A549 (cell line): Measurements from ENCODE around the gene ITPR3. TPM values are rescaled to one million over a fixed set of nuclear protein-coding genes. Genes with fewer than 3 reads are reported as not detected.

Experiments used
- ATAC-seq, 2 experiments: fragments of 200-7000 bp in 1 of 2; fragments of >200 bp in 1 of 2; cut with Nextera tagmentation in 1 of 2; cut with Tn5 transposase in 1 of 2; 3 replicates each; pipeline versions ENCODE4 v1.8.0 to v1.9.1; 2018 to 2020; ENCODE audit warnings: mild to moderate bottlenecking in 1 of 2, moderate library complexity in 1 of 2
- CTCF ChIA-PET: fragments of 300-600 bp; sonication (Branson Sonifier 250); formaldehyde crosslinking; extraction: SDS; loops from one replicate; lab custom pipeline; 2021; ENCODE audit warnings: antibody characterized with exemption, inconsistent platforms; lab: Yijun Ruan, JAX
- POLR2A ChIA-PET: fragments of 350-600 bp; formaldehyde crosslinking; extraction: SDS; loops from one replicate; lab custom pipeline; 2021; ENCODE audit warnings: antibody characterized with exemption, inconsistent platforms; lab: Yijun Ruan, JAX
- DNase-seq, 2 experiments: peaks; one replicate each; pipeline versions ENCODE4 v3.0.0 to v3.0.0-alpha.2; 2011 to 2016; ENCODE audit warnings: low read depth in 1 of 2, low spot score in 1 of 2
- FAIRE-seq: peaks from 2 replicates; lab custom pipeline; 2011; peaks lifted over from hg19 to GRCh38; lab: Jason Lieb, UNC
- H3K27ac ChIP-seq, 2 experiments: fragments of >200 bp; sonication (Bioruptor Twin); formaldehyde crosslinking; 3 replicates each; pipeline ENCODE4 v1.5.1; 2016 to 2017
- H3K4me1 ChIP-seq: fragments of >200 bp; sonication (Bioruptor Twin); formaldehyde crosslinking; 3 replicates; pipeline ENCODE4 v1.6.1; 2016
- H3K4me2 ChIP-seq: fragments of >200 bp; sonication (Bioruptor Twin); formaldehyde crosslinking; 3 replicates; pipeline ENCODE4 v1.6.1; 2016
- H3K4me3 ChIP-seq: fragments of >200 bp; sonication (Bioruptor Twin); formaldehyde crosslinking; 3 replicates; pipeline ENCODE4 v1.5.1; 2016
- H3K9me3 ChIP-seq: fragments of >200 bp; sonication (Bioruptor Twin); formaldehyde crosslinking; 3 replicates; pipeline ENCODE4 v1.6.1; 2016
- CEBPB ChIP-seq, 2 experiments: fragments of >200 bp in 1 of 2; sonication (Bioruptor Twin) in 1 of 2; formaldehyde crosslinking in 1 of 2; IDR thresholded peaks; 2 replicates each; pipeline ENCODE4 v1.6.1; 2012 to 2016
- CTCF ChIP-seq: fragments of >200 bp; sonication (Bioruptor Twin); formaldehyde crosslinking; IDR thresholded peaks from 3 replicates; pipeline ENCODE4 v1.5.1; 2016
- EHMT2 ChIP-seq: fragments of 200-600 bp; sonication (generic); IDR thresholded peaks from 2 replicates; pipeline ENCODE4 v1.6.1; 2016; ENCODE audit warnings: antibody characterized with exemption, low read depth, mild to moderate bottlenecking, moderate library complexity
- EP300 ChIP-seq, 2 experiments: fragments of >200 bp; sonication (Bioruptor Twin); formaldehyde crosslinking; IDR thresholded peaks; 2 replicates in 1 of 2; 3 replicates in 1 of 2; pipeline ENCODE4 v1.6.1; 2016 to 2017
- FOSB ChIP-seq: fragments of 250-450 bp; sonication (Bioruptor Pico); IDR thresholded peaks from 2 replicates; pipeline ENCODE4 v1.5.0; 2020; ENCODE audit warnings: mild to moderate bottlenecking, moderate library complexity
- FOSL2 ChIP-seq, 2 experiments: fragments of 450-650 bp in 1 of 2; fragments of >200 bp in 1 of 2; sonication (Bioruptor Twin) in 1 of 2; formaldehyde crosslinking; IDR thresholded peaks; 2 replicates each; pipeline versions ENCODE4 v1.5.0 to v1.6.1; 2016 to 2020; ENCODE audit warnings: mild to moderate bottlenecking in 1 of 2, moderate library complexity in 1 of 2
- HDAC2 ChIP-seq: fragments of 200-600 bp; sonication (generic); IDR thresholded peaks from 2 replicates; pipeline ENCODE4 v1.6.1; 2016
- HOXB13 ChIP-seq: fragments of 250-450 bp; sonication (Bioruptor Pico); IDR thresholded peaks from 2 replicates; pipeline ENCODE4 v1.5.0; 2020; ENCODE audit warnings: low read depth, mild to moderate bottlenecking, moderate library complexity
- JUN ChIP-seq, 2 experiments: fragments of >200 bp; sonication (Bioruptor Twin); formaldehyde crosslinking; IDR thresholded peaks; 2 replicates in 1 of 2; 3 replicates in 1 of 2; pipeline ENCODE4 v1.6.1; 2016 to 2017
- JUNB ChIP-seq: fragments of >200 bp; sonication (Bioruptor Twin); formaldehyde crosslinking; IDR thresholded peaks from 2 replicates; pipeline ENCODE4 v1.6.1; 2016
- KDM1A ChIP-seq: fragments of 200-600 bp; sonication (generic); IDR thresholded peaks from 2 replicates; pipeline ENCODE4 v1.6.1; 2016; ENCODE audit warnings: low read depth, mild to moderate bottlenecking
- MAFK ChIP-seq: fragments of 450-650 bp; IDR thresholded peaks from 2 replicates; pipeline ENCODE4 v1.6.1; 2014; ENCODE audit not compliant: partially characterized antibody
- MAX ChIP-seq: IDR thresholded peaks from 2 replicates; pipeline ENCODE4 v1.6.1; 2012
- MAZ ChIP-seq: fragments of 150-350 bp; IDR thresholded peaks from 2 replicates; pipeline ENCODE4 v1.6.1; 2014; ENCODE audit warnings: antibody characterized with exemption, low read depth, low read length, borderline replicate concordance
- NR3C1 ChIP-seq: fragments of >200 bp; sonication (Bioruptor Twin); formaldehyde crosslinking; IDR thresholded peaks from 3 replicates; pipeline ENCODE4 v1.6.1; 2017
- PBX3 ChIP-seq: IDR thresholded peaks from 2 replicates; pipeline ENCODE4 v1.6.1; 2012
- POLR2A ChIP-seq: IDR thresholded peaks from 2 replicates; pipeline ENCODE4 v1.6.1; 2012; ENCODE audit warnings: mild to moderate bottlenecking, low read length
- RARB ChIP-seq: fragments of 250-450 bp; sonication (Bioruptor Pico); IDR thresholded peaks from 2 replicates; pipeline ENCODE4 v1.8.0; 2021; ENCODE audit warnings: mild to moderate bottlenecking, moderate library complexity
- REST ChIP-seq: fragments of 200-600 bp; sonication (generic); IDR thresholded peaks from 2 replicates; pipeline ENCODE4 v1.6.1; 2016; ENCODE audit warnings: antibody characterized with exemption, mild to moderate bottlenecking, moderate library complexity
- RNF2 ChIP-seq: fragments of 200-600 bp; sonication (generic); IDR thresholded peaks from 2 replicates; pipeline ENCODE4 v1.6.1; 2016; ENCODE audit warnings: low read depth, mild to moderate bottlenecking, antibody characterized with exemption, moderate library complexity, borderline replicate concordance
- ZFP36 ChIP-seq: fragments of 450-650 bp; IDR thresholded peaks from 2 replicates; pipeline ENCODE4 v1.6.1; 2014; ENCODE audit warnings: borderline replicate concordance; ENCODE audit not compliant: partially characterized antibody
- ZNF302 ChIP-seq: fragments of 250-450 bp; sonication (Bioruptor Pico); IDR thresholded peaks from 2 replicates; pipeline ENCODE4 v1.9.0; 2021; ENCODE audit warnings: inconsistent platforms, mild to moderate bottlenecking, moderate library complexity
- ZSCAN20 ChIP-seq: fragments of 250-450 bp; sonication (Bioruptor Pico); IDR thresholded peaks from 2 replicates; pipeline ENCODE4 v1.8.0; 2022; ENCODE audit warnings: mild to moderate bottlenecking, moderate library complexity
- WGBS: methylation state at CpG from one replicate; pipeline ENCODE4 v1.1.6; 2017; ENCODE audit errors: missing lambda C conversion rate; 5-methylcytosine and 5-hydroxymethylcytosine counted together
- polyA plus RNA-seq, 4 experiments: library from polyadenylated mRNA; depleted of rRNA in 3 of 4; stranded (reverse); fragments of >200 nt; fragmentation: RNase III in 1 of 4; extraction: RNeasy Plus Mini Kit Qiagen cat#74134 plus additional on column Dnase treatment in 1 of 4; gene quantifications; 2 replicates in 3 of 4; 3 replicates in 1 of 4; pipeline ENCODE4 v1.2.3, GENCODE V29; 2011 to 2017

ITPR3 gene
- polyA plus RNA-seq, 2 of the 4 experiments (the other 2 are of a cell fraction): 17.6 to 20.8 TPM

- no peak for TF ChIP-seq EHMT2
- no peak for TF ChIP-seq EP300 (IDR thresholded peaks at IDR 0.05)
- TF ChIP-seq POLR2A: peak; percentile 50
- TF ChIP-seq MAX: peak; percentile 94
- no peak for TF ChIP-seq FOSB (CRISPR knock-in tag)
- TF ChIP-seq, all 56 proteins: peak for 11
These were observed 90.3 kb downstream of the ITPR3 start, which contains the start of gene UQCC2 (continued) for GRCh38 chr6:33711140-33712129.

- POLR2A ChIA-PET: no interaction called here
- H3K4me1 ChIP-seq: peaks cover 10% of the 10 kb centered on the region; the same call in 2 of the 3 replicates
- H3K27ac ChIP-seq: no peak overlapping the region
- TF ChIP-seq RARB (CRISPR knock-in tag): no peak
- CTCF ChIA-PET: interaction anchor here (0.8 to 3.8 kb wide), 4 partner anchors 31 to 123 kb away, joined by 3 to 23 read pairs (median 4); no protein-coding TSS in a partner anchor
- FAIRE-seq (no peak), DNase-seq (no peak), ATAC-seq (no peak)
- WGBS: 87% methylated on average over 3 of the region's 3 CpGs
- H3K4me3 ChIP-seq: no peak overlapping the region
- H3K4me2 ChIP-seq: no peak overlapping the region
- H3K9me3 ChIP-seq: no peaks in the 10 kb centered on the region
These were observed 91.8 kb downstream of the ITPR3 start for GRCh38 chr6:33712914-33713313.

GRCh38 chr6:33713786-33714185 lies 92.7 kb downstream of the ITPR3 start:
- TF ChIP-seq NR3C1: no peak
- no peak for TF ChIP-seq EHMT2
- no peak for TF ChIP-seq FOSB (CRISPR knock-in tag)
- TF ChIP-seq KDM1A: no peak
- TF ChIP-seq ZFP36: no peak
- TF ChIP-seq CTCF: no peak
- no peak for TF ChIP-seq JUNB
- no peak for TF ChIP-seq PBX3
- no peak for TF ChIP-seq ZNF302
- TF ChIP-seq RNF2: no peak
- Histone ChIP-seq H3K4me3 (no peak overlapping the region), H3K4me2 (no peak overlapping the region), H3K9me3 (no peaks in the 10 kb centered on the region), H3K4me1 (peaks cover 10% of the 10 kb centered on the region; the same call in 2 of the 3 replicates), H3K27ac (no peak overlapping the region)
- no peak for ATAC-seq
- FAIRE-seq: no peak
- WGBS: 62% methylated on average over 2 of the region's 2 CpGs
- ChIA-PET POLR2A (no interaction called here), CTCF (interaction anchor here (0.8 to 3.8 kb wide), 5 partner anchors 30 to 124 kb away, joined by 3 to 23 read pairs (median 4); no protein-coding TSS in a partner anchor)
- DNase-seq: no peak

GRCh38 chr6:33714385-33715040 lies 93.4 kb downstream of the ITPR3 start:
- no peak for ATAC-seq
- POLR2A ChIA-PET: no interaction called here
- Histone ChIP-seq H3K4me3 (no peak overlapping the region), H3K27ac (no peak overlapping the region), H3K4me1 (peaks cover 10% of the 10 kb centered on the region; the same call in 2 of the 3 replicates), H3K9me3 (no peaks in the 10 kb centered on the region), H3K4me2 (no peak overlapping the region)
- 52% methylated on average over 7 of the region's 7 CpGs for WGBS
- FAIRE-seq: no peak
- CTCF ChIA-PET: interaction anchor here (1.3 to 3.8 kb wide), 7 partner anchors 11 to 449 kb away, joined by 3 to 23 read pairs (median 4); no protein-coding TSS in a partner anchor
- DNase-seq: no peak
- TF ChIP-seq MAFK (no peak), MAX (no peak), HOXB13 (no peak), JUN (IDR thresholded peaks at IDR 0.05) (no peak), CEBPB (IDR thresholded peaks at IDR 0.05) (no peak), MAZ (no peak), FOSL2 (IDR thresholded peaks at IDR 0.05) (no peak), FOSL2 (CRISPR knock-in tag; IDR thresholded peaks at IDR 0.05) (no peak), HDAC2 (no peak), ZSCAN20 (no peak), REST (no peak)
